ENCODE results near the gene REEP6. TPM values are rescaled to one million over a fixed set of nuclear protein-coding genes. Genes with fewer than 3 reads are reported as not detected.

Gene REEP6
- total and polyA plus RNA-seq, 2 of the 8 experiments (the other 6 are each of a cell fraction or from before 2014, with no cell fraction given): 12.6 to 20.7 TPM

GRCh38 chr19:1455336-1456120 lies 35.5 kb upstream of the REEP6 start (continued):
- no peak for TF ChIP-seq CHD7 (IDR thresholded peaks at IDR 0.05; ENCODE audit: insufficient replicate concordance, low read length)
- TF ChIP-seq SRF (IDR thresholded peaks at IDR 0.05; ENCODE audit: low read depth, low read length): no peak
- TF ChIP-seq YY1 (IDR thresholded peaks at IDR 0.05; ENCODE audit: low read depth, low read length): no peak
- peak; percentile 29 for TF ChIP-seq KDM4A (IDR thresholded peaks at IDR 0.05; ENCODE audit: low read depth, low read length, severe bottlenecking)
- no peak for TF ChIP-seq SAP30 (IDR thresholded peaks at IDR 0.05; ENCODE audit: insufficient read depth, insufficient replicate concordance, low read length)
- peak; percentile 32; the same call in 1 of the 2 replicates for TF ChIP-seq SP1 (IDR thresholded peaks at IDR 0.05; ENCODE audit: low read depth, low read length)
- no peak for TF ChIP-seq CHD1 (IDR thresholded peaks at IDR 0.05; ENCODE audit: low read depth, low read length)
- no peak for TF ChIP-seq BRCA1 (IDR thresholded peaks at IDR 0.05; ENCODE audit: low read depth, low read length)
- TF ChIP-seq E2F6 (IDR thresholded peaks at IDR 0.05): peak; percentile 71

Measured in H1 (cell line).